H9 (cell line): Measurements from ENCODE around the gene CDK6. TPM values are rescaled to one million over a fixed set of nuclear protein-coding genes. Genes with fewer than 3 reads are reported as not detected.

Experiments
- DNase-seq: peaks from one replicate; pipeline ENCODE4 v3.0.0-alpha.2; 2017
- H2AFZ ChIP-seq: one replicate; pipeline ENCODE4 v1.6.1; 2013; ENCODE audit warnings: mild to moderate bottlenecking, low read length, control low read depth, moderate library complexity
- H2AK5ac ChIP-seq: 2 replicates; pipeline ENCODE4 v1.6.1; 2013; ENCODE audit warnings: low read length, control low read depth, mixed read lengths; ENCODE audit not compliant: insufficient read length
- H2BK120ac ChIP-seq: one replicate; pipeline ENCODE4 v1.6.1; 2013; ENCODE audit warnings: low read depth, mild to moderate bottlenecking, low read length, control low read depth, inconsistent platforms; ENCODE audit not compliant: poor library complexity, severe bottlenecking
- H2BK12ac ChIP-seq: 2 replicates; pipeline ENCODE4 v1.6.1; 2013; ENCODE audit warnings: low read length, control low read depth, mixed read lengths, low read depth; ENCODE audit not compliant: insufficient read length
- H2BK15ac ChIP-seq: 2 replicates; pipeline ENCODE4 v1.6.1; 2013; ENCODE audit warnings: low read depth, low read length, control low read depth
- H2BK20ac ChIP-seq: one replicate; pipeline ENCODE4 v1.6.1; 2013; ENCODE audit warnings: low read depth, mild to moderate bottlenecking, low read length, control low read depth, inconsistent platforms; ENCODE audit not compliant: poor library complexity, severe bottlenecking
- H2BK5ac ChIP-seq: 2 replicates; pipeline ENCODE4 v1.6.1; 2013; ENCODE audit warnings: low read length, control low read depth, mixed read lengths; ENCODE audit not compliant: insufficient read length
- H3K14ac ChIP-seq: 2 replicates; pipeline ENCODE4 v1.6.1; 2013; ENCODE audit warnings: low read length, control low read depth; ENCODE audit not compliant: insufficient read depth
- H3K18ac ChIP-seq: 2 replicates; pipeline ENCODE4 v1.6.1; 2013; ENCODE audit warnings: low read depth, mild to moderate bottlenecking, mixed read lengths, low read length, control low read depth; ENCODE audit not compliant: insufficient read length
- H3K23ac ChIP-seq: 2 replicates; pipeline ENCODE4 v1.6.1; 2013; ENCODE audit warnings: low read length, control low read depth, mixed read lengths, low read depth; ENCODE audit not compliant: insufficient read length
- H3K23me2 ChIP-seq: 2 replicates; pipeline ENCODE4 v1.6.1; 2013; ENCODE audit warnings: low read depth, mild to moderate bottlenecking, mixed read lengths, low read length, control low read depth; ENCODE audit not compliant: insufficient read length, poor library complexity, severe bottlenecking
- H3K27ac ChIP-seq: 2 replicates; pipeline ENCODE4 v1.5.1; 2013; ENCODE audit warnings: low read length, control low read depth, mixed read lengths, low read depth; ENCODE audit not compliant: insufficient read length
- H3K27me3 ChIP-seq: 2 replicates; pipeline ENCODE4 v1.6.1; 2013; ENCODE audit warnings: low read length, control low read depth, inconsistent platforms; ENCODE audit not compliant: insufficient read depth
- H3K4ac ChIP-seq: 2 replicates; pipeline ENCODE4 v1.6.1; 2013; ENCODE audit warnings: low read depth, mild to moderate bottlenecking, control low read depth, inconsistent platforms, low read length, moderate library complexity
- H3K4me1 ChIP-seq: 2 replicates; pipeline ENCODE4 v1.6.1; 2013; ENCODE audit warnings: low read length, control low read depth, inconsistent platforms; ENCODE audit not compliant: insufficient read depth
- H3K4me2 ChIP-seq: 2 replicates; pipeline ENCODE4 v1.6.1; 2013; ENCODE audit warnings: low read length, control low read depth, mixed read lengths; ENCODE audit not compliant: insufficient read length, insufficient read depth
- H3K56ac ChIP-seq: 2 replicates; pipeline ENCODE4 v1.6.1; 2013; ENCODE audit warnings: low read depth, mild to moderate bottlenecking, mixed read lengths, low read length, control low read depth; ENCODE audit not compliant: insufficient read length
- H3K79me1 ChIP-seq: 2 replicates; pipeline ENCODE4 v1.6.1; 2013; ENCODE audit warnings: low read depth, mild to moderate bottlenecking, moderate library complexity, low read length, control low read depth, inconsistent platforms; ENCODE audit not compliant: insufficient read depth, poor library complexity, severe bottlenecking
- H3K79me2 ChIP-seq: 2 replicates; pipeline ENCODE4 v1.6.1; 2013; ENCODE audit warnings: low read length, control low read depth, inconsistent platforms; ENCODE audit not compliant: insufficient read depth
- H3K9ac ChIP-seq: 2 replicates; pipeline ENCODE4 v1.6.1; 2013; ENCODE audit warnings: low read length, control low read depth, mixed read lengths; ENCODE audit not compliant: insufficient read length; ENCODE audit errors: extremely low read depth
- H3K9me3 ChIP-seq: one replicate; pipeline ENCODE4 v1.6.1; 2013; ENCODE audit warnings: low read depth, low read length, inconsistent platforms; ENCODE audit not compliant: control insufficient read depth
- H3T11ph ChIP-seq: one replicate; pipeline ENCODE4 v1.6.1; 2013; ENCODE audit warnings: mild to moderate bottlenecking, low read length, control low read depth, inconsistent platforms
- H4K20me1 ChIP-seq: one replicate; pipeline ENCODE4 v1.6.1; 2013; ENCODE audit not compliant: control insufficient read depth, insufficient read length, insufficient read depth
- H4K5ac ChIP-seq: 2 replicates; pipeline ENCODE4 v1.6.1; 2013; ENCODE audit warnings: low read depth, mild to moderate bottlenecking, mixed read lengths, low read length, control low read depth; ENCODE audit not compliant: insufficient read length
- H4K8ac ChIP-seq: replicated peaks from 2 replicates; pipeline ENCODE4 v1.6.1; 2013; ENCODE audit warnings: low read length, control low read depth, mixed read lengths, low read depth; ENCODE audit not compliant: insufficient read length
- H4K91ac ChIP-seq: 2 replicates; pipeline ENCODE4 v1.6.1; 2013; ENCODE audit warnings: low read depth, mild to moderate bottlenecking, moderate library complexity, mixed read lengths, low read length, control low read depth; ENCODE audit not compliant: insufficient read length
- H3K27ac Mint-ChIP-seq, 3 experiments: 2 replicates in 2 of 3; 3 replicates in 1 of 3; pipeline ENCODE4 v1.8.0; 2020 to 2021; ENCODE audit warnings: mixed read lengths in 3 of 3, mild to moderate bottlenecking in 1 of 3, moderate library complexity in 1 of 3
- H3K27me3 Mint-ChIP-seq: 2 replicates; pipeline ENCODE4 v1.8.0; 2021; ENCODE audit warnings: low read depth, mild to moderate bottlenecking, moderate library complexity, mixed read lengths
- H3K36me3 Mint-ChIP-seq, 3 experiments: 2 replicates in 2 of 3; 3 replicates in 1 of 3; pipeline ENCODE4 v1.8.0; 2020 to 2021; ENCODE audit warnings: low read depth in 3 of 3, mixed read lengths in 3 of 3; ENCODE audit not compliant: insufficient read depth in 1 of 3
- H3K4me1 Mint-ChIP-seq, 2 experiments: 2 replicates each; pipeline ENCODE4 v1.8.0; 2020; ENCODE audit warnings: mixed read lengths in 2 of 2
- H3K4me3 Mint-ChIP-seq, 2 experiments: 2 replicates in 1 of 2; 3 replicates in 1 of 2; pipeline ENCODE4 v1.8.0; 2020 to 2021; ENCODE audit warnings: mild to moderate bottlenecking in 2 of 2, mixed read lengths in 2 of 2, moderate library complexity in 1 of 2
- H3K9me3 Mint-ChIP-seq, 2 experiments: 2 replicates in 1 of 2; 3 replicates in 1 of 2; pipeline ENCODE4 v1.8.0; 2020; ENCODE audit warnings: mild to moderate bottlenecking in 2 of 2, mixed read lengths in 2 of 2, moderate library complexity in 1 of 2
- CTCF ChIP-seq: fragments of 200-600 bp; sonication (generic); conservative IDR thresholded peaks from 3 replicates; pipeline ENCODE4 v1.8.0; 2021; ENCODE audit warnings: antibody characterized with exemption, mild to moderate bottlenecking
- total RNA-seq: library from RNA; stranded (reverse); gene quantifications from 2 replicates; pipeline ENCODE4 v1.2.1, GENCODE V29; 2021

Gene CDK6
- total RNA-seq, 1 experiment from 2014 or later, result 30.0 TPM

- Mint-ChIP-seq H3K4me3 (no peak overlapping the region), H3K27ac (no peak overlapping the region), H3K9me3 (no peaks in the 10 kb centered on the region), H3K27me3 (no peaks in the 10 kb centered on the region), H3K4me1 (peaks cover 5 to 7% of the 10 kb centered on the region in 2 experiments), H3K36me3 (peaks cover 0 to 7% (median 1%) of the 10 kb centered on the region in 3 experiments; a peak in 3 of 7 replicates)
- no peak overlapping the region for H2BK15ac ChIP-seq
- no peak overlapping the region for H4K5ac ChIP-seq
- H4K91ac ChIP-seq, result no peak overlapping the region
- H3K27me3 ChIP-seq, result no peaks in the 10 kb centered on the region
- no peaks in the 10 kb centered on the region for H3K79me1 ChIP-seq
- H3K4ac ChIP-seq, result no peak overlapping the region
- DNase-seq, result no peak
- no peak overlapping the region for H2BK20ac ChIP-seq
- H2AFZ ChIP-seq, result no peak overlapping the region
- H3K18ac ChIP-seq, result no peak overlapping the region
- no peaks in the 10 kb centered on the region for H3K4me1 ChIP-seq
- H3K9ac ChIP-seq, result no peak overlapping the region
- no peaks in the 10 kb centered on the region for H3K9me3 ChIP-seq
- H2AK5ac ChIP-seq, result no peak overlapping the region
- no peaks in the 10 kb centered on the region for H3K23me2 ChIP-seq
- H2BK5ac ChIP-seq, result no peak overlapping the region
- H3K79me2 ChIP-seq, result no peaks in the 10 kb centered on the region
- H4K8ac ChIP-seq, result no peak overlapping the region
- no peak overlapping the region for H3K56ac ChIP-seq
- H4K20me1 ChIP-seq, result no peaks in the 10 kb centered on the region
- no peak overlapping the region for H2BK12ac ChIP-seq
- H3T11ph ChIP-seq, result no peak overlapping the region
- H3K14ac ChIP-seq, result no peak overlapping the region
- H3K27ac ChIP-seq, result no peak overlapping the region
- H3K23ac ChIP-seq, result no peak overlapping the region
- H2BK120ac ChIP-seq, result no peak overlapping the region
- no peak for TF ChIP-seq CTCF
- no peak overlapping the region for H3K4me2 ChIP-seq
Measured at GRCh38 chr7:92739091-92739490, 97.3 kb downstream of the CDK6 start.
